Urinary bladder (tissue), 4 donors: ENCODE results near the gene PHF12. TPM values are rescaled to one million over a fixed set of nuclear protein-coding genes. Genes with fewer than 3 reads are reported as not detected.
"Not testable (repeated sequence)": the region's sequence is repeated elsewhere in the genome, so short reads cannot be mapped to it uniquely, and the experiment has no call there.

Source experiments
- DNase-seq: peaks from one replicate; pipeline ENCODE4 v3.0.0-alpha.2; 2015; ENCODE audit errors: extremely low spot score
- H3K27ac ChIP-seq: one replicate; pipeline ENCODE4 v1.5.1; 2013; ENCODE audit warnings: low read depth, mild to moderate bottlenecking, moderate library complexity
- H3K36me3 ChIP-seq: one replicate; pipeline ENCODE4 v1.6.1; 2013; ENCODE audit warnings: mild to moderate bottlenecking, moderate library complexity; ENCODE audit not compliant: insufficient read depth
- H3K4me1 ChIP-seq: one replicate; pipeline ENCODE4 v1.6.1; 2013; ENCODE audit warnings: mild to moderate bottlenecking, moderate library complexity; ENCODE audit not compliant: insufficient read depth
- H3K4me3 ChIP-seq: one replicate; pipeline ENCODE4 v1.5.1; 2013; ENCODE audit warnings: low read depth, low read length
- WGBS: extraction: QIAGEN DNeasy Blood & Tissue Kit; methylation state at CpG from one replicate; pipeline ENCODE4 v1.1.7; 2013; 5-methylcytosine and 5-hydroxymethylcytosine counted together
- polyA plus RNA-seq: library from polyadenylated mRNA; stranded (reverse); fragments of 200-250 nt; gene quantifications from one replicate; pipeline ENCODE4 v1.2.3, GENCODE V29; 2013
- total RNA-seq: library from RNA; depleted of rRNA; stranded (reverse); fragments of >200 nt; gene quantifications from one replicate; pipeline ENCODE4 v1.2.3, GENCODE V29; 2014
- donor health status: healthy with polysubstance abuse.
- donor health status: healthy.

PHF12 gene
- total and polyA plus RNA-seq, 2 donors = 21.1 to 30.8 TPM

DNA sequence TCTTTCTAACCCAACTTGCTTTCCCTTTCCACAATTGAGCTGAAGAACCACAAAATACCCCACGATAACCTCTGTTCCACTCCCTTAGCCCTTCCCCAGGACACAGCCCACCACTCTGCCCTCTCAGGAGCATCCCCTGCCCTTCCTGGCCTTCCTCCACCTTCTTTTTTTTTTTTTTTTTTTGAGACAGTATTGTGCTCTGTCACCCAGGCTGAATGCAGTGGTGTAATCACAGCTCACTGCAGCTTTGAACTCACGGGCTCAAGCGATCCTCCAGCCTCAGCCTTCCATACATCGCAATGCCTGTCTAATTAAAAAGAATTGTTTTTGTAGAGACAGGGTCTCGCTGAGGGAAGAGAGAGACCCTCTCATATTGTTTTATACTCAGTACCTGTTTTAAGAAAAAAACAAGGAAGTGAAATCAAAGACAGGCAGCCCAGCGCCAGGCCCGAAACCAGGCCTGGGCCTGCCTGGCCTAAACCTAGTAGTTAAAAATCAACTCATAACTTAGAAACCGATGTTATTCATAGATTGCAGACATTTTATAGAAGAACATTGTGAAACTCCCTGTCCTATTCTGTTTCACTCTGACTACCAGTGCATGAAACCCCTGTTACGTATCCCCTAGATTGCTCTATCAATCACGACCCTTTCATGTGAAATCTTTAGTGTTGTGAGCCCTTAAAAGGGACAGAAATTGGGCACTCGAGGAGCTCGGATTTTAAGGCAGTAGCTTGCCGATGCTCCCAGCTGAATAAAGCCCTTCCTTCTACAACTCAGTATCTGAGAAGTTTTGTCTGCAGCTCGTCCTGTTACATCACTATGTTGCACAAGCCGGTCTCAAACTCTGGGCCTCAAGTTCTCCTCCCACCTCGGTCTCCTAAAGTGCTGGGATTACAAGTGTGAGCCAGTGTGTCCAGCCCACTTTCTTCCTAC, 57.8 kb downstream of the PHF12 start:
- not testable (repeated sequence) for DNase-seq, H3K36me3 ChIP-seq, H3K4me1 ChIP-seq, H3K4me3 ChIP-seq
- H3K27ac ChIP-seq = peak overlapping the region; percentile 80
- WGBS = 84% methylated on average over 16 of the region's 16 CpGs

DNA sequence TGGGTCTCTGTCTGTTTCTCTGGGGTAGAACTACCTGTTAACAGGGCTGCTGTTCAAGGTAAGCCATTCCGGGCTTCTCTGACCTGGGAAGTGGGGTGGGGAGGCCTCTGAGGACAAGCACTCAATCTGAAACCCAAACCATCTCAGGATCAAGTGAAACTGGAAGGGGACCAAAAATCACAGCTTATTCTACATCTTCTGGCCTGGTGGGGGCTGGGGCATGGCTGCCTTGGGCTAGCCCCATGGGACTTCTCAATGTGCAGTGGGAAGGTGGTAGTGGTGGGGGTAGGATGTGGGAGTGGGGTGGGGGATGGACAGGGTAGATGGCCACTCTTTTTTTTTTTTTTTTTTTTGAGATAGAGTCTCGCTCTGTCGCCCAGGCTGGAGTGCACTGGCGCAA, 59.3 kb downstream of the PHF12 start:
- no peak overlapping the region for H3K4me3 ChIP-seq
- no peaks in the 10 kb centered on the region for H3K4me1 ChIP-seq
- no peaks in the 10 kb centered on the region for H3K36me3 ChIP-seq
- H3K27ac ChIP-seq = no peak overlapping the region
- no peak for DNase-seq
- 94% methylated on average over 4 of the region's 4 CpGs for WGBS

DNA sequence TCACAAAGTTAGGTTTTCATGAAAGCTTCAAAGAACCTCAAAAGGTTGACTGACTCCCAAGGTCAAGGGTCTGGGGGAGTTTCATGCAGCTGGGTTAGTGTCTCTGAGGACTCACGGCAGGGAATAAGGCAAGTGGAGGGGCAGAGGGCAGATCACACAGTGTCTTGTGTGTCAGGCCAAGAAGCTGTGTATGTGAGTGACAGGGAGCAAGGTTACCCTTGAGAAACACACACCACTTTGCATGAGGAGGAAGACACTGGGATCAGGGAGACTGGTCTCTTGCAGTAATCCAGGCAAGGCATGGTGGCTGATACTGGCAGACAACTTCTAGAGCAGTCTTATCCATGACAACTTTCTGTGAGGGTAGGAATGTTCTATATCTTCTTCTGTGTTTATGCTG, 60.1 kb downstream of the PHF12 start:
- no peaks in the 10 kb centered on the region for H3K36me3 ChIP-seq
- DNase-seq = no peak
- WGBS = 86% methylated on average over 1 of the region's 1 CpG
- H3K4me3 ChIP-seq = no peak overlapping the region
- no peaks in the 10 kb centered on the region for H3K4me1 ChIP-seq
- H3K27ac ChIP-seq = no peak overlapping the region

DNA sequence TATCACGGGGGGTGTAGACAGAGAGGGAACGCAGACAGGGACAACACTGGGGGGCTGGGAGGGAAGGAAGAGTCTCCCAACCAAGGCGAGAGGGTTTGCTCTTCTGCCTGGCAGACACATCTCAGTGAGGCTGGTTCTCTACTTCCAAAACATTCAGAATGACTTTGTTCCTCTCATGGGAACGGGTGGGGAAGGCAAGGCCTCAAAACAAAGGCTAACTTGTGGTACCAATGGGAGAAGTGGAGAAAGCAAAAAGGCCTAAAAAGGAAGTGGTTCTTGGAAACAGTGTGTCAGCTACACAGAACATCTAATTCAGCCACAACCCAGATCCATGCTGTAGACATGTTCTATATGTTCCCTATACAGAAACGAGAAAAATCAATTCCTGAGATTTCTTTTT, 61.3 kb downstream of the PHF12 start:
- Histone ChIP-seq H3K27ac (no peak overlapping the region), H3K4me3 (no peak overlapping the region), H3K4me1 (no peaks in the 10 kb centered on the region), H3K36me3 (peaks cover 2% of the 10 kb centered on the region)
- 81% methylated on average over 5 of the region's 5 CpGs for WGBS
- DNase-seq = no peak

DNA sequence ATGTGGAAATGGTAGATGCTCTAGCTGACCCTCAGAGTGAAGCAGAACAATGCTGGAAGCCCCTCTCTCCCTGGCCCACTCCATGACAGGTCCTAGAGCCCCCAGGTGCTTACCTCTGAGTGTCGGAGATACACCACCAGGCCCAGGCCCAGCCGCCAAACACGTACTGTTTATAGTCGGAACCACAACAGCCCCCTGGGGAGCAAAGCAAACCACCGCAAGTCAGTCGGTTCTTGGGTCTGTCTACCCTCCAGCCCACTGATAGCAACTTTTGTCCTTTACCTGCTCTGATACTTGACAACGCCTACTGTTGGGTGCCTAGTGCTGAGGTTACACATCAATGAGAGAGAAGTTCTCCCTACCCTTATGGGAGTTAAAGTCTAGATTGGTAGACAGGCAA, 62.5 kb downstream of the PHF12 start:
- no peak overlapping the region for H3K27ac ChIP-seq
- 89% methylated on average over 7 of the region's 7 CpGs for WGBS
- peaks cover 4% of the 10 kb centered on the region for H3K36me3 ChIP-seq
- no peak for DNase-seq
- no peak overlapping the region for H3K4me3 ChIP-seq
- H3K4me1 ChIP-seq = no peaks in the 10 kb centered on the region

DNA sequence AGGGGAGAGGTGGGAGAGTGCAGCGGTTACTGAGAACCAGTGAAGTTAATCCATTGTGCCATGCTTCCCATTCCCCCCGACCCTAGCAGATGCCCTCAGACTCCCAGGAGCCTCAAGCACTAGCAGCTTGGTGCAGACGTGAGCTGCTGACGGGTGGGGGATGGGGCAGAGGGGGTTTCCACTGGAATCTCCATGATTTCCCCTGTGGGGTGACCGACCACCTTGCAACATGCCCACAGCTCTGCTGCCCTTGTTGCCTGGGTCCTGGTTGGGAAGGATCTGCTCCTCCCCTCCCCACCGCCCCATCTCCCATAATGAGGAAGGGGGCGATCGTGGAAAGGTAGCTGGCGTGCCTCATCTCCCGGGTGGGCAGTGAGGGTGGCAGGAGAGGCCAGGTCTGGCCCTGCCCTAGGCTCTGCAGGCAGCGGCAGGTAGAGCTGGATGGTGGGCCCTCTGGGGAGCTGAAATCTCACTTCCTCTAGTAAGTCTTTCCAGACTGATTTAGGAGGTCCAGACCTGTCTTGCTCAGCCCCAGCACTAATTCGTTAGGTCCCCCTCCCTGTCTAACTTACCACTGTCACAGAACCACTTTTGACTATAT, 63.3 kb downstream of the PHF12 start:
- no peaks in the 10 kb centered on the region for H3K4me1 ChIP-seq
- DNase-seq = no peak
- H3K4me3 ChIP-seq = no peak overlapping the region
- peaks cover 4% of the 10 kb centered on the region for H3K36me3 ChIP-seq
- H3K27ac ChIP-seq = no peak overlapping the region
- 86% methylated on average over 12 of the region's 12 CpGs for WGBS

DNA sequence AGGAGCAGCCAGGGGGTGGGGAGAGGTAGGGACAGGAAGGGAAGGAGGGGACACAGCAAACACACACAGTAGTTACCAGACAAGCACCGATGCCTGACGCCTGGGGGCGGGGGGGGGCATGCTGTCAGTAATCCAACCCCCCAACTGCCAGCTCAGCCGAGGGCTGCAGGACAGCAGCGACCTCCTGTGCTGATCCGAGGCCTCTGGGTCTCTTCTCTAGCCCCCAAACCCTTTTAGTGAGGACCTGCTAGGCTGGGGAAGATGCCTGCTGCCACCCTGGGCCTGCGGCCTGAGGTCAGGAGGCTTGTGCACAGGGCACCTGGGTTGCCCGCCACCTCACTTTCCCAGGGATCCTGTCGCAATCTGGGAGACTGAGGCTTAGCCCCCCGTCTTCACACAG, 65.4 kb downstream of the PHF12 start:
- 85% methylated on average over 10 of the region's 10 CpGs for whole genome bisulfite sequencing
- H3K36me3 ChIP-seq = peaks cover 11% of the 10 kb centered on the region

DNA sequence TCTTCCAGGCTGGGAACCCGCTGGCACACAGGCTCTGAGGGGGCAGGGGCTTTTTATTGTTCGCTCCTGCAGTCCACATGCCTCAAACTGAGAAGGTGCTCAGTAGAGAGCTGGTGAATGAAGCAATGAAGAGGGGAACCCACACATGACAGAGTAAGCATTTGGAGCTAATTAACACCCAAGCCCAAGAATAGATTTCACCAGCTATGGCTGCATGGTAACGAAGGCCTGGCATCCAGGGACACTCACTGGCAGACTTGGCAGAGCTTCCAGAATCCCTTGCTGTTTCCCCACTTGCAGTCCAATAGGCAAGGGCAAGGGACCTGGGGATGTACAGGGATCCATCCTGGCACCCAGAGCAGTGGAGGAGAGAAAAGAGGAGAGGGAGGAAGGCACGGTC, 66.0 kb downstream of the PHF12 start:
- WGBS = 95% methylated on average over 4 of the region's 4 CpGs
- DNase-seq = no peak
- Histone ChIP-seq H3K27ac (no peak overlapping the region), H3K36me3 (peaks cover 11% of the 10 kb centered on the region), H3K4me3 (no peak overlapping the region), H3K4me1 (no peaks in the 10 kb centered on the region)

More for the DNA sequence above, 65.4 kb downstream of the PHF12 start:
- H3K4me3 ChIP-seq = no peak overlapping the region
- DNase-seq = no peak
- no peak overlapping the region for H3K27ac ChIP-seq
- no peaks in the 10 kb centered on the region for H3K4me1 ChIP-seq

DNA sequence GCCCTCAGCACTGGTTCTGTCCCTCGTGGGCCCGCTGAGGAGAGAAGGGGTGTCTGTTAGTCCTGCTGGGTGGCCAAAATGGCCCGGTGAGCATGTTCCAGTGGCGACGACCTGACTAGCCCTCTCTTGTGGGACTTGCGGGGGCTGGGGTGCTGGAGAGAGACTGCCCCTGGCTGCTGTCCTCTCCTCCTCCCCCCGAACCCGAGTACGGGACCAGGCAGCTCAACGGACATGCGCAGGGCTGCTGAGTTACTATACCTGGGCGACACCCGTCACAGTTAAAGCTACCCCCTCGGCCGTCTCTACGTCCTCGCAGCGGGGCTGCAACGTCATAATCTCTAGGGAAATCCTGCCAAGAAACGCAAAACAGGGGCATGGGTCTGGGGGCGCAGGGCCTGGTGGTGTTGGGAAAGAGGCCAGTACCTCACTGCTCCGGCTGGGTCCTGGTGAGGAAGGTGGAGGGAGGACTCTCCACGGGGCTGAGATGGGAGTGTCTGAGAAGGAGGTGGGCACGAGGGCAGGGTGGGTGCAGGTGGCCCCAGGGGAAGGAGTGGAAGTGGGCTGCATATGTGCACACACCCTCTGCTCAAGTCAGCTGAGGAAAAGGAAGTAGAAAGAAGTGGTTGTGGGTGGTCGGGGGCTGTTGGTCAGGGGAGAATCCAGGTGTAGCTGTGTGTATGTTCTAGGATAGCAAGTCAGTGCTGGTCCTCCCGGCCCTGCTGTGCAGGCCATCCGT, 67.2 kb downstream of the PHF12 start:
- no peak for DNase-seq
- no peak overlapping the region for H3K27ac ChIP-seq
- no peak overlapping the region for H3K4me3 ChIP-seq
- WGBS = 88% methylated on average over 27 of the region's 27 CpGs
- H3K36me3 ChIP-seq = peaks cover 16% of the 10 kb centered on the region
- H3K4me1 ChIP-seq = no peaks in the 10 kb centered on the region

DNA sequence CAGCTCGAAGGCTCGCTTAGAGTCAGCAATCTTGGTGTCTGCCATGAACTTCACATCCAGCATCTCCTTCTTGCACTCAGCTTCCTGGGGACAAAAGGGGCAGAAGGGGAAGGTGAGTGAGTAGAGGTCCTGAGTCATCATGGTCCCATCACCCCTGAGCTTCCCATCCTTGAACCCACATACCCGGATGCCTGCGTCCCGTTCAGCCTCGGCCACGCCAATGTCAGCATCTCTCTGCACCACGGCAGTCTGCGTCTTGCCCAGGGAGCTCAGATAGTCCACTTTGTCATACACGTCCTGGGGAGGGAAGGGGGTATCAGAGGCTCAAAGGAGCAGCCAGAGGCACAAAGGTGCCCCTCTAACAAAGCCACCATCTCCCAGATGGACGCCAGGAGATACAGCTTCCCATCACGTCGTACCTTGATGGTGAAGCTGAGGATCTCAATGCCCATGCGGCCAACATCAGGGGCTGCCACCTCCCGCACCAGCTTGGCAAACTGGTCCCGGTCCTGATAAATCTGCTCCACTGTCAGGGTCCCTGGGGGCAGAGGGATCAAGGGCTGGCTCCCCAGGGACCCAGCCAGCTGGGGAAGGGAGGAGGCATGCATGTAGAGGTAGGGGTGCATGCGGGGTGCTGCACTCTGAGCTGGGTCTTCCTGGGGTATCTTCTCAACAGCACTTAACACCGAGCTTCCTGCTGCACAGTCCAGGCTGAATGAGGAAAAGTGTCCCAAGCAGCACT, 69.0 kb downstream of the PHF12 start:
- H3K4me1 ChIP-seq = no peaks in the 10 kb centered on the region
- no peak overlapping the region for H3K27ac ChIP-seq
- no peak overlapping the region for H3K4me3 ChIP-seq
- H3K36me3 ChIP-seq = peaks cover 16% of the 10 kb centered on the region
- 93% methylated on average over 18 of the region's 18 CpGs for WGBS
- DNase-seq = no peak

DNA sequence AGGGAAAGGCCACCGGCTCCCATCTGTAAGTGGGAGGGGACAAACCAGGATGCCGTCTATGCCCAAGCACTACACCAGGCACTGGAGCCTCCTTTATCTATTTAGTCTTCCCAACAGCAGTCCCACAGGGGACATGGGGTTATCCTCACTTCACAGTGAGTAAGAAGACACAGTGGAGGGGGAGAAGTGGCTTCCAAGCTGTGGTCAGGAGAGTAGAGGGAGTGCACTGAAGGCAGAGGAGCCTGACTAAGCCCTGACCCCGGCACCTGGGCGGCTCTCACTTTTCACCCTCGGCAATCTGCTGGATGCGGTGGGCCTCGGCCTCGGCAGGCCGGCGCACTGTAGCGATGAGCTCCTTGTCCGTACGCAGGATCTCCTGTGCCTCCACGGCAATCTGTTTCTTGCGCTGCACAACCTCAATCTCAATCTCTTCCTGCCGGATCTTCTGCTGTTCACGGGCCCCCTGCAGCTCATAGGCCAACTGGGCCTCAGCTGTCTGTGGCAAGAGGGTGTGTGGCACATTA, 69.7 kb downstream of the PHF12 start:
- Histone ChIP-seq H3K4me1 (no peaks in the 10 kb centered on the region), H3K4me3 (no peak overlapping the region), H3K36me3 (peaks cover 16% of the 10 kb centered on the region), H3K27ac (no peak overlapping the region)
- no peak for DNase-seq
- WGBS = 95% methylated on average over 17 of the region's 17 CpGs

DNA sequence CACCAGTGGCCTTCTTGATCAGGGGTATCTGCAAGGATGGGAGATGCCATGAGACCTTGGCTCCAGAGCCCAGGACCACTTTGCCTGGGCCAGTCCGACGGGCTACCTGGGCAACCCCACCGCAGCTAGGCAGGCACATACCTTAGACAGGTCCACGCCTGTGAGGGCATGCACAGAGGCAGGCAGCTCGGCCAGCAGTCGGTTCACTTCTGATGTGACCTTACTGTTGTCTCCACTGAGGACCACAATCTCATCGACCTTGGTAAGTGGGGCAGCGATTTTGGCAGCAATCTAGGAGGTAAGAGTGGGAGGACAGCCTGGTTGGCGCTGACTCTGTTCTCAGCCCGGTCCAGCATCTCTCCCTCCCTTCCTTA, 70.8 kb downstream of the PHF12 start:
- DNase-seq = no peak
- peaks cover 16% of the 10 kb centered on the region for H3K36me3 ChIP-seq
- no peak overlapping the region for H3K27ac ChIP-seq
- WGBS = 89% methylated on average over 10 of the region's 10 CpGs
- H3K4me3 ChIP-seq = no peak overlapping the region
- no peaks in the 10 kb centered on the region for H3K4me1 ChIP-seq

DNA sequence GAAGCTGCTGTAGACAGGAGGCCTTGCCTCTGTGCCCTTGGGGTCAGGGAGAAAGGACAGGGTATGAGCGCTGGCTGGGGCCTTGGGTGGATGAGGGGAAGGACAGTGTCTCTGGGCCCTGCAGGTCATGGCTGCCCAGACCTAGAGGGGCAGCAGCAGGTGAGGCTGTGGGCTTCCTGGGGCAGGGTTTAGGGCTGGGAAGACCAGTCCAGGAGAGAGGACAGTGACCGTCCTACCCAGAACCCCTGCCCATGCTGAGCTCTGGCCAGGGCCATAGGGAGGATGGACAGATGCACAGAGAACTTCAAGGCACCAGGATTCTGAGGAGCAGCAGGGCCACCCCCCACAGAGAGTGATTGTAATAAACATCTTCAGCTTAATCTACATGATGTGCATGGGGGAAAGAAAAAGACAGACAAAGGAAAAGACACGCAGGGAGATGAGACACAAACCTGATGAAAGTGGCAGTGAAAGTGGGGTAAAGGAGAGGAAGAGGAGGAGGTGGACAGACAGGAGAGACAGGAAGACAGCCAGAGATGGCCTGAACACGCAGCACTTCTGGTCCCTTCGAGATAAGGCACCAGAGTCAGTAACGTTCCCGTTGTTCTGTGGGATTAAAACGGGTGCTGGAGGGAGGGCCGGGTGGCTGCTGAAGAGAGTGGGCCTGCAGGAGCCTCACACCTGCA, 71.3 kb downstream of the PHF12 start:
- Histone ChIP-seq H3K27ac (no peak overlapping the region), H3K4me1 (no peaks in the 10 kb centered on the region), H3K36me3 (peaks cover 15% of the 10 kb centered on the region), H3K4me3 (no peak overlapping the region)
- DNase-seq = no peak
- WGBS = 73% methylated on average over 9 of the region's 9 CpGs
